Coronary artery (tissue), 2 donors: ENCODE data around the gene CASP2.

Source experiments
- DNase-seq: peaks from one replicate; pipeline ENCODE4 v3.0.0-alpha.2; 2017; ENCODE audit warnings: low spot score
- H3K27ac ChIP-seq, 2 donors: fragments of 200-600 bp; sonication (generic); one replicate each; pipeline ENCODE4 v1.5.1; 2016 to 2019
- H3K4me3 ChIP-seq: fragments of 200-600 bp; sonication (generic); 2 replicates; pipeline ENCODE4 v1.5.1; 2016; ENCODE audit warnings: mild to moderate bottlenecking, moderate library complexity
- CTCF ChIP-seq: fragments of 200-600 bp; sonication (generic); IDR thresholded peaks from one replicate; pipeline ENCODE4 v1.5.1; 2019; ENCODE audit warnings: antibody characterized with exemption

Gene CASP2

GRCh38 chr7:143244321-143244720 is 43.8 kb upstream of the CASP2 start:
- no peak overlapping the region for H3K27ac ChIP-seq
- TF ChIP-seq CTCF, result no peak
- DNase-seq, result no peak
- no peak overlapping the region for H3K4me3 ChIP-seq

GRCh38 chr7:143245123-143245522 is 43.0 kb upstream of the CASP2 start:
- Histone ChIP-seq H3K27ac (no peak overlapping the region), H3K4me3 (no peak overlapping the region)
- no peak for TF ChIP-seq CTCF
- DNase-seq, result no peak

- no peak for TF ChIP-seq CTCF
- H3K27ac ChIP-seq, result no peak overlapping the region
- no peak overlapping the region for H3K4me3 ChIP-seq
- DNase-seq, result no peak
These were observed 40.8 kb upstream of the CASP2 start for GRCh38 chr7:143247372-143247771.

GRCh38 chr7:143248761-143249354 is 39.3 kb upstream of the CASP2 start:
- Histone ChIP-seq H3K4me3 (no peak overlapping the region), H3K27ac (no peak overlapping the region)
- DNase-seq, result no peak
- TF ChIP-seq CTCF, result no peak

GRCh38 chr7:143250199-143250598 is 38.0 kb upstream of the CASP2 start:
- Histone ChIP-seq H3K27ac (no peak overlapping the region), H3K4me3 (no peak overlapping the region)
- no peak for TF ChIP-seq CTCF
- no peak for DNase-seq

- TF ChIP-seq CTCF, result no peak
- no peak overlapping the region for H3K4me3 ChIP-seq
- no peak for DNase-seq
- no peak overlapping the region for H3K27ac ChIP-seq
These were observed 37.3 kb upstream of the CASP2 start for GRCh38 chr7:143250822-143251221.

GRCh38 chr7:143252006-143252405 is 36.1 kb upstream of the CASP2 start:
- Histone ChIP-seq H3K27ac (no peak overlapping the region), H3K4me3 (no peak overlapping the region)
- DNase-seq, result no peak
- no peak for TF ChIP-seq CTCF
